HuH-7 (cell line): ENCODE results near the gene VPS8.
A peak's percentile ranks its signal among the peaks of the same experiment; 100 is the strongest.
"Not testable (repeated sequence)": the region's sequence is repeated elsewhere in the genome, so short reads cannot be mapped to it uniquely, and the experiment has no call there.

Source experiments
- DNase-seq: peaks from one replicate; pipeline ENCODE4 v3.0.0; 2011; ENCODE audit warnings: low spot score

The VPS8 gene

GRCh38 chr3:184864000-184864399, 52.0 kb downstream of the VPS8 start:
- no peak for DNase-seq

GRCh38 chr3:184868477-184868876, 56.5 kb downstream of the VPS8 start:
- DNase-seq = no peak

GRCh38 chr3:184872200-184872599, 60.2 kb downstream of the VPS8 start:
- no peak for DNase-seq

GRCh38 chr3:184873141-184873540, 61.2 kb downstream of the VPS8 start:
- no peak for DNase-seq

GRCh38 chr3:184874709-184875644, 63.0 kb downstream of the VPS8 start:
- DNase-seq = peak; percentile 31

- DNase-seq = no peak
These were observed 68.5 kb downstream of the VPS8 start for GRCh38 chr3:184880276-184881019.

GRCh38 chr3:184884359-184885017, 72.5 kb downstream of the VPS8 start:
- no peak for DNase-seq

GRCh38 chr3:184885112-184885511, 73.1 kb downstream of the VPS8 start:
- no peak for DNase-seq

- no peak for DNase-seq
These were observed 75.6 kb downstream of the VPS8 start for GRCh38 chr3:184887574-184887973.

- no peak for DNase-seq
These were observed 77.4 kb downstream of the VPS8 start for GRCh38 chr3:184889312-184889904.

GRCh38 chr3:184894051-184894450, 82.1 kb downstream of the VPS8 start:
- no peak for DNase-seq

- DNase-seq = no peak
These were observed 83.4 kb downstream of the VPS8 start for GRCh38 chr3:184895350-184895749.

- no peak for DNase-seq
These were observed 84.4 kb downstream of the VPS8 start for GRCh38 chr3:184896336-184896735.

GRCh38 chr3:184899953-184900595, 88.1 kb downstream of the VPS8 start:
- no peak for DNase-seq

- not testable (repeated sequence) for DNase-seq
These were observed 95.1 kb downstream of the VPS8 start for GRCh38 chr3:184907031-184907430.

- DNase-seq = no peak
These were observed 96.0 kb downstream of the VPS8 start for GRCh38 chr3:184907681-184908649.

GRCh38 chr3:184908859-184909258, 96.9 kb downstream of the VPS8 start:
- DNase-seq = no peak

- no peak for DNase-seq
These were observed 98.7 kb downstream of the VPS8 start for GRCh38 chr3:184910664-184911063.

GRCh38 chr3:184911570-184911969, 99.6 kb downstream of the VPS8 start:
- no peak for DNase-seq

GRCh38 chr3:184912163-184912562, 100.2 kb downstream of the VPS8 start:
- no peak for DNase-seq
